MM.1S (cell line): ENCODE data around the gene SWT1.

Experiments
- CTCF ChIP-seq: fragments of 300-600 bp; sonication (generic); IDR thresholded peaks from 2 replicates; pipeline ENCODE4 v1.5.1; 2016; ENCODE audit warnings: antibody characterized with exemption, low read length, mixed read lengths
- EZH2 ChIP-seq: fragments of 300-600 bp; sonication (generic); optimal IDR thresholded peaks from 2 replicates; pipeline ENCODE3; 2017; ENCODE audit warnings: low read depth, mild to moderate bottlenecking, antibody characterized with exemption, low read length, mixed read lengths
- EZH2phosphoT487 ChIP-seq: fragments of 300-600 bp; sonication (generic); IDR thresholded peaks from 2 replicates; pipeline ENCODE4 v1.6.1; 2018; ENCODE audit warnings: antibody characterized with exemption, low read length

- TF ChIP-seq CTCF (no peak), EZH2 (no peak), EZH2phosphoT487 (no peak)
Measured at GRCh38 chr1:185308126-185308525, 151.2 kb downstream of the SWT1 start.
